RPMI8226 (cell line): ENCODE measurements around the gene FYB1.

Source experiments
- DNase-seq: peaks from one replicate; pipeline ENCODE4 v3.0.0-alpha.2; 2015

Gene FYB1

DNA sequence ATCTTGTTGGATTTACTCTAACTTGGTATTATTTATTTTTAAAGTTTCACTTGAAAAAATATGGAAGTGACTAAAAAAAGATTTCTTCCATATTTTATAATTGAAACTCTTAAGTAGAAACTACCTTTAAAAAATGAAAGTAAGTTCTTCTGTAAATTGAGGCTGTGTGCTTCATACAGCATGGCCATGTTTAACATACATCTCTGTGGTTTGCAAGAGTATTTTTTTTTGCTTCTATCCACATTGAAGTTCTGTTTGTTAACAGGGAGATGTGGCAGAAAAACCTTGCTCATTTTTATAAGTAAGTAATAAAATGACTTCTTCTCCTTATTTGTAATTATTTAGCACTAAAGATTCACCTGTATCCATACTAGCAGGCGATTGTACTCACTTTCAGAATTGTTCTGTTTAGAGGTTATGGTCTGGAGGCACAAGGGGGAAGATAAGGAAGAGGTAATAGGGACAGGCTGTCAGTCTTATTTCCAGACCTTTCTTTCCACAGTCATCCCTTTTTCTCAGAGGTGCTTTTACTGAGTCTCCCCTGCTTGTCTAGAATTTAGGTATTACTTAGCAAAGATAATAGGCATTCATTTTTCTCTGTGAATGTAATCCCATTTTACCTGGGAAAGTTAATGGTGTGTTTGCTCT is 16.0 kb downstream of the FYB1 start:
- DNase-seq = no peak

DNA sequence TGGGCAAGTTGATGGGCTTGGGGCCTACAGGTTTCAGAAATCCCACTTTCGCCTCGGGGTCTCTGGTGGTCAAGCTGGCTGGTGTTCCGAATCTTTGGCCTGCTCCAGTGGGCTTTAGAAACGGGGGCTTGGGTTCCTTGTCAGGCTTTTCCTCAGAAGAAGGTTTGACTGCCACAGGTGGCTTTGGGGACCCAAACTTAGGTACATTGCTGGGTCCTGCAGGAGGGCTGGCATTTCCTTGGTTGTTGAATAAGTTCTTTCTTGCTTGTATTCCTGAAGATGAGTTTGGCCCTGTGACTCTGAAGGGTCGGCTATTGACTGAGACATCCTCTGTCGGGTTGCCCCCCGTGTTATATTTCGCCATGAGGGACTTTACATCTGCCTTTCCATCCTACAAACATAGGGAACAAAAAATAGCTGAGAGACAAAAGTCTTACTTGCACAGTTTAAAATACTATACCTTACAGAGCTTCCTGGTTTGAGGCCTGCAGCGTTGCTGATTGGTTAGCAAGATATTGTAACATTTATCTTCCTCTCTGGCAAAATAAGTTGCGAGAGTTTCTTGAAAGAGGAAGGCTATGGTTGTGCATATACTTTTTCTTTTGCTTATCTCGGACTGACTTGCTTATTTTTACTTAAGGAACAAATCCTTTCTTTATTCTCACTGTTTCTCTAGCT is 16.6 kb downstream of the FYB1 start:
- DNase-seq = no peak

GRCh38 chr5:39201781-39202596 is 17.4 kb downstream of the FYB1 start:
- DNase-seq = no peak

- DNase-seq = no peak
These were observed 18.1 kb downstream of the FYB1 start for GRCh38 chr5:39201160-39201780.

- DNase-seq = no peak
These were observed 19.3 kb downstream of the FYB1 start for GRCh38 chr5:39200081-39200480.

GRCh38 chr5:39199335-39199734 is 20.0 kb downstream of the FYB1 start:
- no peak for DNase-seq

DNA sequence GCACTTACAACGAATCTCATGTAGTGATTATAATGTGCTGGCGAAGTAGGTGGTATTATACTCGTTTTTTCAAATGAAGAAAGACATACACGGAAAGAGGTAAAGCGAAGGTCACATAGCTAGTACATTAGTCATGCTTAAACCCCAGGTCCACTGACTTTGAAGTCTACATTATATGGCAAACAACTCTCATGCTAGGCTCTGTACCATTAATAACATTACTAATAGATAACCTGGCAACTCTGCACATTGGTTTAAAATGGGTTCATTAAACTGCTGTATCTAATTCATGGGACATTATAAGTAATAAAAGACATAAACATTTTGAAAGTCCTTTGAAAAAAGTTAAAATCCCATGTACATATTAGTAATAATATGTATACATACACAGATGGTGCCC is 21.2 kb downstream of the FYB1 start:
- DNase-seq = no peak

GRCh38 chr5:39197556-39197955 is 21.8 kb downstream of the FYB1 start:
- DNase-seq = no peak

DNA sequence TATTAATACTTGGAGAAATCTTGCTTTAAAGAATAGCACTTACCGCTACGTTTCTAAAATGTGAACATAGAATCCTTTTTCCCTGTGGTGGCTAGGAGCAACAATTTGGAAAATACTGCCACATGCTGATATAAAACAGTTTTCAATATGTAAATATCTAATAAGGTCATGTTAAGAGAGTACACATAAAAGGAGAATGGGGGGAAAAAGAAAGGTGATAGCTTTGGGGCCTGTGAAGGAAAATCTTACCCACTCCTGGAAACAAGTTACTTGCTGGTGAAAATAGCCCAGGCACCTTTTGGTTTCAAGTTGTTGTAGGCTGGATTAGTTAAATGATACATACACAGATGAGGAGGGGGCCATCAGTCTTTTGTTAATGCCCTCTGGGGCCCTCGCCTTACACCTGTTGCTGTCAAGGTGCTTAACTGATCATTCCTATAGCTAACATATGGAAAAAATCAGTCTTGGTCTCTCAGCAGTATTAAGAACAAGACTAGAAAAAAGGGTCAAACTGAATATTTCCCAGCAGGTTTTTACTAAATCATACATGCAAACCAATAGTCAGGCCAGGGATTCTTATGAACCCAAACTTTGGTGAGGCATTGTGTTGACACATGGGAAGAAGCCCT is 24.1 kb downstream of the FYB1 start:
- no peak for DNase-seq

- no peak for DNase-seq
These were observed 24.8 kb downstream of the FYB1 start for GRCh38 chr5:39194466-39195136.

GRCh38 chr5:39193553-39194465 is 25.6 kb downstream of the FYB1 start:
- no peak for DNase-seq

GRCh38 chr5:39192450-39193160 is 26.8 kb downstream of the FYB1 start:
- DNase-seq = no peak

- peak; percentile 8 for DNase-seq
These were observed 28.1 kb downstream of the FYB1 start for GRCh38 chr5:39191216-39191615.

DNA sequence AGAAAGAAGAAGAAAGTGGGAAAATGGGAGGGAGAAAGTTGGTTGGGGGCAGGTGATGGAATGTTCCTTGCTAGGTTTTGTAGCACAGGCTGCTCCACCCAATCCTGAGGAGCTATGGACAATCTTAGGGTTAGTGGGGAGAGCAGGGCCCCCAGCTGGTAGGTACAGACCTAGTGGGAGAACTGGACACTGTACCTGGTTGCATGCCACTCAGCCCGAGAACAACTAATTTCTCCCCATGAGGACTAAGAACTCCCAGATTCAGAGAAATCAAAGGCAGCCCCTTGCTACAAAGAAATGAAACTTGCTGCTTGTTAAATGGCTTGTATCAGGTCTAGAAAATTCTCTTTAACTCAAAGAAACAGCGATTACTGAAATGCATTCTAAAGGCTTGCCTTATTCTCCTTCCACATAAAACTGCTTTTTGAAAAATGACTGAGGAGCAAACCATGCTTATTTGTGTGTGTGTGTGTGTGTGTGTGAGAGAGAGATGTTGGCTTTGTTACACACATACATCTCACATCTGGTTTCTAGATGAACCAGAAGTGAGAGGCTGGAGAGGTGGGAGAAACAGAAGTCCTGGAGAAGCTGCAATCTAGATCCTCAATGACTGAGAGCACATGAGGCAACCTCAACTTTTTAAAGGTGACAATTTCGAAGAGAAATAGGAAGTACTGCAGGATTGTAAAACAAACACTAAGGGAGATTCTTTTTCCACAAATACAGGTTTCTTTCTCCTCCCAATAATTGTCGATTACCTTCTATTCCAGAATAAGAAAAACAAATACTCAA is 28.9 kb downstream of the FYB1 start:
- no peak for DNase-seq

GRCh38 chr5:39189292-39189955 is 29.9 kb downstream of the FYB1 start:
- no peak for DNase-seq

- no peak for DNase-seq
These were observed 31.3 kb downstream of the FYB1 start for GRCh38 chr5:39187831-39188731.

DNA sequence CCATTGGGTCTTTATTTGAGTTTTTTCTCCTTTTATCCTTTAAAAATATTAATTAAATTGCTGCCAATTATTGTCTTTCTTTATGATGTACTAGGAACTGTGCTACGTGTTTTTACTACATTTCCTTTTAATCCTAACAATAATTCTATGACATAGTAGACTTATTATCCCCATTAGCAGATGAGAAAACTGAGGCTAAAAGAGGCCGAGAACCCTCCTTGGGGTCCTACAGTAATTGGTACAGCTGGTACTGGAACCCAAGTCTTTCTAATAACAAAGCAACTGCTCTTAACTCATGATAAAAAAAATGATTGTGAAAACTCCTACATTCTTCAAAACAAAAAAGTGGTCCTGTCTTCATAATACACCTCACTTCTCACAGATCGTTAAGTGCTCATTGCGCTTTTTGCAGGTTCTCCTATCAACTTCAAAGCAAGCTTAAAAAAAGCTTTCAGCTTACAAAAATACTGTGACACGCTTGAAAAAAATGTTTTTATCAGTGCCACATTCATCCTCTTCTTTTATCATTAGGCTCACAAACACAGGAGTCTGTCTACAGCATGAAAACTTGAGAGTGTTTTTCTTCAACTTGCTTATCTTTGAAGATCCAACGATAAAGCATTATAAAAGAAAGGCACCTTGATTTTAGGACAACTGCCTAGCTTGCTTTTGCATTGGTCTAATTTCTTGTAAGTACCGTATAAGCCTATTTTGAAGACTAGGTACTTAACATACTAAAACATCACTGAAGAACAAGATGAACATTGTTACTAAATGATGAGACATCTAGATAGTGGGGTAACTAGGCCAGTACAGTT is 32.4 kb downstream of the FYB1 start:
- no peak for DNase-seq
